GM04503 (cell line): ENCODE results near the gene TIMM17A.
A peak's percentile ranks its signal among the peaks of the same experiment; 100 is the strongest.

Experiments
- DNase-seq: peaks from one replicate; pipeline ENCODE4 v3.0.0-alpha.2; 2012; ENCODE audit warnings: low read depth

TIMM17A gene

DNA sequence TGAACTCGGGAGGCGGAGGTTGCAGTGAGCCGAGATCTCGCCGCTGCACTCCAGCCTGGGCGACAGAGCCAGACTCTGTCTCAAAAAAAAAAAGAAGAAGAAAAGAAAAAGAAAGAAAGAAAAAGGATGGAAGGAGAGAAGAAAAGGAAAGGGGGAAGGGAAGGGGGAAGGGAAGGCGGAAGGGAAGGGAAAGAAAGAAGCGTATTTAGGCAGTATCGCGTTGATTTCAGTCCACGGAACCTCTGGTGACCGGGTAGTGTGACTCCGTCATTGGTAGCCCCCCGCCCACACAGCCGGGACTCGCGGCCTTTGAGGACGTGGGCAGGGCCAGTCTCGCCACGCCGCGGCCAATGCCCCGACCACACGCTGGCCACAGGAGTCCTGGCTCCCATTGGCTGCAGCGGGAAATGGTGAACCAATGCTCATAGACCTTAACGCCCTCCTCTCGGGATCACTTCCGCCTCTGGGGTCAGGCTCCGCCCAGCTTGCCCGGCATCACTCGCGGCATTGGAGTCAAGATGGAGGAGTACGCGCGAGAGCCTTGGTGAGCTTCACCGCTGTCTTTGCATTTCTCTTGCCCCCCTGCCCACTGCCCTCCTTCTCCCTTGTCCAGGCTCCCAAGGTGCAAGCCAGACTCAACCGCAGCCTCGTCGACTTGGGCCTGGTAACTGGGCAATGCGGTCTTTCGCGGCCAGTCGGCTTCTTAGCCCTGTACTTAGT is at the start of gene TIMM17A:
Gene TIMM17A (plus strand): TSS at position 495 of the 720 bp plus-strand sequence. CDS start 24 bp downstream, at position 519.
- DNase-seq: peak; percentile 91

DNA sequence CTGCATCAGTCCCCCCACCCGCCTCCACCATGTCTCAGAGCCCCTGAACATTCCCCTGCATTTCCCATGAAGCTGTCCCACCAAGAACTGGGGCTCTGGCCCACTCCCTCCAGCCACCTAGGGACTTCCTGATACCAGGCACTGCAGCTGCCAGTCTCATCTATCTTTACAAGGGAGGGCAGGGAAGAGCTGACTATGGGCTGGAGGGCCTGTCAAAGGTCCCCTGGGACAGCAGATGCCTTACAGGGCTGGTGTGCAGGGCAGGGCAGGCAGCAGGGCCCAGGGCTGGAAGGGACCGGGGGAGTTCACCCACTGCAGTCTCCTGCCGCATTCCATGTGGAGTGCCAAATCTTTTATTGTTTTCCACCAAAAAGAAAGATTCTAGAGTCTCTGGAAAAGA is 49.0 kb upstream of the TIMM17A start:
- DNase-seq: no peak

DNA sequence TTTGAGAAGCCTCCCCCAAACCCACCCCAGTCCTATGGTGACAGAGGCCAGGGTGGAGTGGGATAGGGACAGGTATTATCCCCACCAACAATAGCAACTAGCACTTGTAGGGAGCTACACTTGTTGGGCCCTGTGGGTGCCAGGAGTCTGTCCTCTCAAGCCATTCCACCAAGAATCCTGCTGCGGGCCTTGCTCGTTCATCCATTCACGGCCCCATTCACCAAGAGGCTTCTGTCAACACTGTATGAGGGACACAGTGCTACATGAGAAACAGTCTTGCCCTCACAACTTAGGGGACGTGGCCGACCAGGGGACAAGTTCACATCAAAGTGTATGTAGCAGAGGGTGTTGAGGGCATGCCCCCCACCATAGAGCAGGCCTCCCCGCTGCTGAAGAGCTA is 47.7 kb upstream of the TIMM17A start:
- no peak for DNase-seq

DNA sequence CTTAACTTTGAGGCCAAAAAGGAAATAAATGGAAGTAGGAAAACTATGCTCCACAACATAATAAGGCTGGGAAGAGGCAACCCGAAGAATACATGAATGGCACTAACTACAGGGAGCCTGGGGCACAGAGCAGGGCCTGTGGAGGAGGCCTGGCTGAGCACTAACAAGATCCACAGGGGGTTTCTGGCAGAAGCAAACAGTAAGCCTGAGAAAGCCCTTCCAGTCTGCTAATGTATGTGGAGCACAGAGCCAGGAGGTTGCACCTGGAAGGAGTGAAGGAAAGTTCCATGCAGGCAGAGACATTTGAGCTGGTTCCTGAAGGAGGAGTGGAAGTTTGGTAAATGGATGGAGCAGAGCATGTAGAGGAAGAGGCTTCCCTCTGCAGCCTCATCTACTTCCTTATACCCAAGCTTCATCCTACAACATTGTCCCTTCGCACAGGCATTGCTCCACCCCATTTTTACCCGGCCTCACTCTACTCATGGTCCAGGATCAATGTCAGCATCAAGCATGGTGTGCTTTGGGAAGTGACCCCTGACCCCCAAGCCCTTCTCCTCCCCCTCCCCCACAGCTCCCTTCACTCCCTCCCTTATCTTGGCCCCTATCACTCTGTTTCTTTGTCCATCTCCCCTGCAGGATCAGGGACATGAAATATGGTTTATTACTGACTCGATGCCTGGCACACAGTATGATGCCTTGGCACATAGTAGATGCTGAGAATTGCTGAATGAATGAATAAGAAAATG is 43.3 kb upstream of the TIMM17A start:
- DNase-seq: no peak

DNA sequence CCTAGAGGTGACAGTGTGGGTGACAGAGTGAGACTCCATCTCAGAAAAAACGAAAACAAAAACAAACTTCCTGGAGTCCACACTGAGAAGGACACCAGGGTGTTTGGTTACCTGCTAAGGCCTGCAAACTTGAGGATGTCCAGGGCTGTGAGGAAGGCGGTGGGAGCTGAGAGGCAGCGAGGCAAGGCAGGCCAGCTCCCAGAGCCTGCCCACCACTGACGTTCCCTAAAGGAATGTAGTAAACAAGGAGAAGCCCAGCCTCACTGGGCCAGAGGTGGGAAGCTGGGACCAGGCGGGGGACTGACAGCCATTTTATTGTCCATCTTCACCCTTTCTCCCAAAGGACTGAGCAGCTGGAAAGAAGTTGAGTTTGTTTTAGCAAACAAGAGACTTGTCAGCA is 42.5 kb upstream of the TIMM17A start:
- DNase-seq: no peak

DNA sequence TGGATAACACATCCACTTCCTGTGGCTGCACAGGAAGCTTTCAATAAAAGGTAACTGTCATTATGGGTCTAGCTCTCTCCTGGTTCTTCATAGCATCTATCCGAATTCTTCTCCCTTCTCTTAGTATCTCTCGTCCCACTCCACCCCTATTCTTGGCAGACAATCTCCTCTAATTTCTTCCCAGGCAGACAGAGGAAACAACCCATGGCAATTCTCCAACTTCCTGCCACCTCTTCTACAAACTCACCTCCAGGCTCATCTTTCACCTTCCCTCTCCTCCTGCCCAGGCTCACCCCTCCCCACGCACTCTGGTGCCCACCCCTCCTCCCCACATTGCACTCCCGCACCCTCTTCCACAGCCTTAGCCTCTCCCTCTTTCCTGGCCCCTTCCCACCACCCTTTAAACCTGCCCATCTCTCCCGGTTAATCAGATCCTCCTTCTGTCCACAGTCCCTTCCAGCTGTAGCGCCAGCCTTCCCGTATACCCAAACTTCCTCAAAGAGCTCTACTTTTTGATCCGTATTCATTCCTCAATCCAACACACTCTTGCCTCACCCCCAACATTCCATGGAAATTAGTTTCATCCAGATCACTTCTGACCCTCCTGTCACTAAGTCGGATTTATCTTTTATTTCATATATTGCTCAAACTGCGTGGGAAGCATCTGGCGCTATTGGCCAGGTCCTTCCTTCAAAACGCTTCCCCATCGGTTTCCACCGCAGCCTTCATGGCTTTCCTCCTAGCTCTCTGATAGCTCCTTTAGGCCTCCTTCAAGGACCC is 40.7 kb upstream of the TIMM17A start:
- peak; percentile 56 for DNase-seq

DNA sequence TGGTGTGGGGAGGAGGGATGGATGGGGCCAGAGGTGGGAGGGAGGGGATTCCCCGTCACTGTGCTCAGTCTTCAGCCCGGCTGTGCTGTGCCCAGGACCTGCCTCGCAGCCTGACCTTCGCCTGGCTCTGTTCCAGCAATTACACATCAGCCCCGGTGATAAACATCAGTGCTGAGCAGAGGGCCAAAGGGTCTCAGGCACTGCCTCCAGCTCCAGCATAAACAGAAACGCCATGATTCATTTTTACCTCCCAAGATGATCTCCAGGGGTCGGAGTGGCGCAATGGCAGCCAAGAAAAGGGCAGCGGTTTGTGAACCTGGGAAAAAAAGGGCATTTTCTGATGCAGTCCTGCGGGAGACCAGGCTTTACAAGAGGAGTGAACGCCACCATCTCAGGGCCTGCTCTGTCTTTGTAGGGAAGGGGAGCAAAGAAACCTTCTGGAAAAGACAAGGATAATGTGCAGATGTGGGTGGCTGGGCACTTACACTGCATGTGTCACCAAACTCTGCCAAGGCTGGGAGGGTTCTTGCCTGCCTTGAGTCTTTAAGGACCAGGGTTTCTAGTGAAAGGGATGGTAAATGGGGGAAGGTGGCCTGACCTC is 38.6 kb upstream of the TIMM17A start:
- DNase-seq: no peak

DNA sequence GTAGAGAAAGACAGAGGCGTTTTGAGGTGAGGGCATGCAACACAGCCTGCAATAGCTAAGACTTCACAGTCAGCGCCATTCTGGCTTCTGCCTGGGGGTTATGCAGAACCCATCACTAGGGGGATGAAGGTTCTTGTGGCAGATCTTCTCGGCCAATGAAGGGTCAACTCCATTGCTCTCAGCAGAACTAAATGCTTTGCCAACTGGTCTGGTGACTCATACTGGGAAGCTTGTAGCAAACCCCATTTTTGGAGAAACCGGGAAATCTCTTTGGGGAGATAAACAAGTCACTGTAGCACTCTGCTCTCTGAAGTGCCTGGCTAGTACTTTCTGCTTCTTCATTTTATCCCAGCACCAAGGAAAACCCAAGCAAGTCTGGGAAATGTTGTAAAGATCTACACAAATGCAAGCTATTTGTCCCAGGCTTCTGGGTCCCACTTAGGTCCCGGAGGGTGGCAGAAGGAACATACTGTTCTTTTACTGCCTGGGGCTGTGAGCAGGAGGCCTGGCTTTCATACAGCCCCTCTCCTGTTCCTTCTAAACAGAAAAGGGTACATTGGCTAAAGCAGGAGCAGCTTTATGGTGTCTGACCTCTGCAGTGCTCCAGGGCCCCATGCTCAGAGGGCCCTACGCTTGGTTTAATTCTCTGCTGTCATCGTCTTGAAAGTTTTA is 37.8 kb upstream of the TIMM17A start:
- peak; percentile 72 for DNase-seq

DNA sequence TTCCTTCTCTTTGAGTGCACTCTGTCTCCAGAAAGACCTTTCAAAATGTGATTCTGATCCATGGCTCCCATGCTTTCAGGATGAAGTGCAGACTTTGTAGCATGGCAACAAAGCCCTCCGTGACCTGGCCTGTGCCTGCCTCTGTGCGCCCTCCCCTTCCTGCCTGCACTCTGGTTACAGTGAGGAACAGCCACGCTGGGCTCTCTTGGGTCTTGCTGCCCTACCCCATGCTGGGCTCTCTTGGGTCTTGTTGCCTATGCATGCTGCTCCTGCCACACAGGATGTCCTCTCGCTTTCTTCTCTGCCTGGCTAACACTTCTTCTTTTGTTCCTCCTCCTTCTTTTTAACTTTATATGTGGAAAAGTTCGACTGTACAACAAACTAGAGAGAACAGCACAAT is 37.0 kb upstream of the TIMM17A start:
- no peak for DNase-seq

DNA sequence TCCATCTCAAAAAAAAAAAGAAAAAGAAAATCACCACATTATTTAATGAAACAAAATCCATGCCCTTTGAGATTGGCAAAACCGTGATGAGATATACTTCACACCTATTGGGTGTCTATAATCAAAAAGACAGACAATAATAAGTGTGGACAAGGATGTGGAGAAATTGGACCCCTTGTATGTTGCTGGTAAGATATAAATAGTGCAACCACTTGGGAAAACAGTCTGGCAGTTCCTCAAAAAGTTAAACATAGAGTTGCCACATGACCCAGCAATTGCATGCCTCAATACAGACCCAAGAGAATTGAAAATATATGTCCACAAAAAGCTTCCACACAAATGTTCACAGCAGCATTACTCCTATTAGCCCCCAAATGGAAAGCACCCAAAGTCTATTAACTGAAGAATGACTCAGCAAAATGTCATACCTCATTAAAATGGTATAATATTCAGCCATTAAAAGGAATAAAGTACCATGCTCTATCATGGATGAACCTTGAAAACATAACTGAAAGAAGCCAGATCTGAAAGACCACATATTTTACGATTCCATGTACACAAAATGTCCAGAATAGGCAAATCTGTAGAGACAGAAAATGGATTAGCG is 33.2 kb upstream of the TIMM17A start:
- no peak for DNase-seq

DNA sequence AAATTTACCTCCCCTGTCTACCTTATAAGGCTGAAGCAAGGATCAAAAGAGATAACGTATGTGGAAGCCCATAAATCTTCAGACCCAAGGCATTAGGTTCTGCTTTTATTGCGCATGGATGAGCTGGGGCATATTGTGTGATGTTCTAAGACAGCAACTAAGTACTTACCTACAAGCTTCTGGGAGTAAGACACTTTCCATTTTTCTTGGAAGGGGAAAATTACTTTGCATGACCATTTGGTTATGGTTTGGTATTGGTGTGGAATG is 30.1 kb upstream of the TIMM17A start:
- no peak for DNase-seq

DNA sequence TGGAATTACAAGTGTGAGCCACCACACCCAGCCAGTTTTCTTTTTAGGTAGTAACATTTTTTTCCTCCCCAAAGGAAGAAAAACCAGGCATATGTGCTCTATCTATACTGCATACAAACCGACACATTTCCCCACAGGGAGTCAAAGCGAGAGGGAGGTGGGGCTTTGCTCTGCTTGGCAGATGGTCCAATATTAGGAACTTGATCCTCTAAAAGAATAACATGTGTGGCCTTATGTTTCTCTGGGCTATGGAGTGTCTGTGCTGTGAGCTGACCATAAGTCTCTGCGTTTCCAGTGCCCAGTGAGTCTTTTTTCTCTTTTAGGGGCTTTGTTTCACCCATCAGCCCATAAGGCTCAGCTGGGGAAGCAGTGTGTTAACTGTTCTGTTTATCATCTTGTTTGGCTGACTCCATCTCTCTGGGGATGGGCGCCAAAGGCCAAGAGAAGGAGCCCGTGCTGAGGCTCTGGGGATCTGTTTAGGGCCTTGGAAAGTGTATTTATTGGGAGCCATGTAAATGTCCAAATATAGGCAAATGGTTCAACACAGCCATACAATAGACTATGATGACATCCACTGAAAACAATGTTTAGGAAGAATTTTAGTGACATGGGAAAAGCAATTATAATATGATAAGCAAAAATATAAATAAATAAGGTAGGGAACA is 29.2 kb upstream of the TIMM17A start:
- DNase-seq: no peak

DNA sequence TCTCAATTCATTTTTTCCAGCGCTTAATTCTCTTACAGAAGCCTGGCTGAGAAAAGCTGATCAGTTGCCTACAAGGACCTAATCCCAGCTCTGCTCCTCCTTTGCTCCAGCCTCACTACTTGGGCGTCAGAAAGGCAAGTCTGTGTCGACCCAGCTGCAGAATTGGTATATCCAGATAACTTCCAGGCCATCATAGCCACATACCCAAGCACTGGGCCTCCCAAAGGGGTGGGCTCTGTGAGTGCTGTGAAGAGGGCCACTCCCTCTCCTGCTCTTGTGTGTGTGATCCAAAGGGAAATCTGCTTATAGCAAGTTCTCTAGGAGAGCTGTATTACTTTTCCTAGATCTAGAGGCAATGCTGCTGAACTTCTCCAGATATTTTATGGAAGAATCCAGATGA is 27.0 kb upstream of the TIMM17A start:
- no peak for DNase-seq

DNA sequence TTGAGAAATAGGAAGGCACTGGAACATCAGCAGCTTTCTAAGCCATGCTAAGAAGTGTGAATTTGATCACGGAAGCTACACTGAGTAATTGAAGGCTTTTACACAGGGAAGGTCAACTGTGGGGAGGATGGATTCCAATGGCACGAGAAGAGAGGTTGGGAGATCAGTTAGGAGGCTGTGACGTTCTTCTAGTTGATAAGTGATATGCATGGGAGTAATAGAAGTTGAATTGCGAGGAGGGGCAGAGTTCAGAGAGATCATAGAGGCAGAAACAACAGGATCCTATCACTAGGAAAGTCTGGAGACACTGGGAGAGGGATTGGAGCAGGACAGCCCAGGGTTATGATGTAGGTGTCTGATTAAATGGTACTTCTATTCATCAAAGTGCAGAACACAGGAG is 25.2 kb upstream of the TIMM17A start:
- no peak for DNase-seq

DNA sequence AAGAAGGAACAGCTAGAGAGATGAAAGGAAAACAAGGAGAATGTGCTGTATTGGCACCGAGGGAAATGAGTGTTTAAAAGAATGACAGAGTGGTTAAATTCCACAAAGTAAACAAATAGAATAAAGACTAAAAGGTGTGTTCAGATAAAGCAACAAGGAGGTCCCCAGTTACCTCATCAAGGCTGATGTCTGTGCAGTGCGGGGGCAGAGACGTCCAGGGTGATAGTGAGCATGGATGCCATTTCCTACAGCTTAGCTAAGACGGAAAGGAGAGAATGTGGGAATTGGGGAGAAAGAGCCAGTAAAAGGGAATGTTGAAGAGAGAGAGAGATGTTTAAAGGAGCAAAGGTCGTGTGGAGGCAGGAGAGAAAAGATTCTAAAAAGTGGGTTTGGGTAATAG is 24.5 kb upstream of the TIMM17A start:
- no peak for DNase-seq

DNA sequence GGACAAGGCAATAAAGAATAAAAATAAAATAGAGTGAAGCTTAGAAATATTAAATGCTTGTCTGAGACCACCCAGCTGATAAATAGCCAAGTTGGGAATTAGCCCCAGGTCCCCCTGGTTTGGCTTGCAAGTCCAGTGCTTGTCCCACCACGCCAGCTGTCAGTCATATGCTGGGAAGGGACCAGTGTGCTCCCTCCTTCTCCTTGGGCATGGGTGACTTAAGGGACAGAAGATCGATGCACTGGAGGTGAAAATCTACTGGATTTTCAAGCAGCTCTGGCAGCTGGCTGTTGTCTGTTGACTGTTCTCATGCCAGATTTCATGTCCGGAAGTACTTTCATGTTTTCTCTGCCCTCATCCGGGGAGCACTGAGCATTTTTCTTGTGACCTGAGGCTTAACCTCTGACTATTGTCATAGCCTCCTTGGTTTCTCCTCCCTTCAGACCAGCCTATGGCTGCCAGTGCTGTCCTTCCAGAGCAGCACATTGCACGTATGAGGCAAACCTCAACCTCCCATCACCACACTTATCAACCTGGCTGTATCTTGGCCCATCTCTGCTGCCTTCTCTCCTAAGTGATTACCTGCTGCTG is 21.4 kb upstream of the TIMM17A start:
- peak; percentile 42 for DNase-seq

DNA sequence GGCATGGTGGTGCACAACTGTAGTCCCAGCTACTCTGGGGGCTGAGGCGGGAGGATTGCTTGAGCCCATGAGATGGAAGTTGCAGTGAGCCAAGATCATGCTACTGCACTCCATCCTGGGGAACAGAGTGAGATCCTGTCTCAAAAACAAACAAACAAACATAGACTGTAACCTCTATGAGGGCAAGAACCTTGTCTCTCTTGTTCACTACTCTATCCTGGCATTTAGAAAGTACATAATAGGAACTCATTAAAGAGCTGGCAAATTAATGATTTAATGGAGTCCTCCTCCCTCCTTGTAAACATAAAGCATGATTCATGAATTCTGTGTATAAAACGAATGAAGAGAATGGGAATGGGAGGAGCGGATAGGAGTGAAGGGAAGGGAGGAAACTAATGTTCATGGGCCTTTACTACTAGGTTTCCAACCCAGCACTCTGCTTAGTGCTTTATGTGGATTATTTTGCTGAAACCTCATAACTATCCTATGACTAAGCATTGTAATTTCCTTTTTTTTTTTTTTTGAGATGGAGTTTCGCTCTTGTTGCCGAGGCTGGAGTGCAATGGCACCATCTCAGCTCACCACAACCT is 17.6 kb upstream of the TIMM17A start:
- DNase-seq: peak; percentile 42

DNA sequence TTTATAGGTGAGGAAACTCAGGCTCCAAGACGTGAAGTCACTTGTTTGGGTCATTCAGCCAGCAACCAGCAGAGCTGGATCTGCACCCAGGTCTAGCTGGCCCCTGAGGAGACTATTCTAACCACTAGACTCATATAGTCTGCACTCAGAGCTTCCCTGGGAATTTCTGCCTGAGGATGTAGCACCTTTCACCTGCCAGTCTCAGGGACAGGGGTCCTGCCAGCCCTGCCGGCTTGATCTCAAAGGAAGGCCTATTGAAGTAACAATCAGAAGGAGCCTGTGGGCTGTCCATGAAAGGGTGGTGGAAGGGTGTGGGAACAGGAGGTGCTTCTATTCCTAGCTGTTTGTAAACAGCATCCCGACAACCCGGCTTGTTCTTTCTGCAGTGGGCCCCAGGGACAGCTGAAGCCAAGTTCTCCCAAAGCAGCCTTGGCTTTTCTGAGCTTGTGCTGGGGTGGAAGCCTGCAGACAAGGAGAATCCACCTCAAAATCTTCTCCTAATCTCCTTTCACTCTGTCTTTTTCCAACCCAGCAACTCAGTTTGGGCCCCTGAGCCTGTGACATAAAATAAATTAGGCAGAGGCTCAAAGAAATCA is 16.8 kb upstream of the TIMM17A start:
- no peak for DNase-seq

DNA sequence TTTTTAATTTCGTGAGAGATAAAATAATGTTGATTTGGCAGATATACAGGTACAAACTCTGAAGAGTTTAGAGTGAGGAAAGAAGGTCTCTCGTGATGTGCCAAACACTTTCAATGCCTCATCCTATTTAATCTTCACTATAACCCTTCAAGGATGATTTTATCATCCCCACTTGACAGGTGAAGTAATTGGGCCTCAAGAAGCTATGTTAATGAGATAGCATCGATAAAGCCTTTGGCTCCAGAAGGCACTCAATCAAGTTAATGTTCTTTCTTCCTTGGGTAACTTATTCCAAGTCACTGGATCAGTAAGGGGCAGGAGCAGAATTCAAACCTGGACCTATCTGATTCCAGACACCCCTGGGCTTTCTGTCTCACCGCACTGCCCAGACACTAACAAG is 16.2 kb upstream of the TIMM17A start:
- no peak for DNase-seq

DNA sequence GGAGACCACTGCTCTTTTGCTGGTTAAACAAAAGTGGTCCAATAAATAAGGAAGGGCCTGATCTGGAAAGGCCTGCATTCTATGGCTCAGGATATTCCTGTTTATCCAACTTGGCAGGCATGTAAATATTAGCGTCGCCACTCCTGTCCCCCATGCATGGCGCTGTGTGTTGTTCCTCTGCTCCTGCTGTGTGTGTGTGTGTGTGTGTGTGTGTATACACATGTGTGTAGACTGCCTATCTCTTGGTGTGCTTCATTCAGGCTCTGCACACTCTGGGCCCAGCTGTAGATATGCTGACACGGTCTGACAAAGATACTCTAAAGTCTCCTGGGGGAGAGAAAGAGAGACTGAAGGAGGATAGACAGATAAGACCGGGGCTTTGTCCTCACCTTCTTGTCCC is 15.7 kb upstream of the TIMM17A start:
- no peak for DNase-seq
